ENCODE results near the gene C1orf226. TPM values are rescaled to one million over a fixed set of nuclear protein-coding genes. Genes with fewer than 3 reads are reported as not detected.

The C1orf226 gene
- total and polyA plus RNA-seq, 2 of the 8 experiments (the other 6 are each of a cell fraction or from before 2014, with no cell fraction given), result 8.2 to 18.8 TPM

DNA sequence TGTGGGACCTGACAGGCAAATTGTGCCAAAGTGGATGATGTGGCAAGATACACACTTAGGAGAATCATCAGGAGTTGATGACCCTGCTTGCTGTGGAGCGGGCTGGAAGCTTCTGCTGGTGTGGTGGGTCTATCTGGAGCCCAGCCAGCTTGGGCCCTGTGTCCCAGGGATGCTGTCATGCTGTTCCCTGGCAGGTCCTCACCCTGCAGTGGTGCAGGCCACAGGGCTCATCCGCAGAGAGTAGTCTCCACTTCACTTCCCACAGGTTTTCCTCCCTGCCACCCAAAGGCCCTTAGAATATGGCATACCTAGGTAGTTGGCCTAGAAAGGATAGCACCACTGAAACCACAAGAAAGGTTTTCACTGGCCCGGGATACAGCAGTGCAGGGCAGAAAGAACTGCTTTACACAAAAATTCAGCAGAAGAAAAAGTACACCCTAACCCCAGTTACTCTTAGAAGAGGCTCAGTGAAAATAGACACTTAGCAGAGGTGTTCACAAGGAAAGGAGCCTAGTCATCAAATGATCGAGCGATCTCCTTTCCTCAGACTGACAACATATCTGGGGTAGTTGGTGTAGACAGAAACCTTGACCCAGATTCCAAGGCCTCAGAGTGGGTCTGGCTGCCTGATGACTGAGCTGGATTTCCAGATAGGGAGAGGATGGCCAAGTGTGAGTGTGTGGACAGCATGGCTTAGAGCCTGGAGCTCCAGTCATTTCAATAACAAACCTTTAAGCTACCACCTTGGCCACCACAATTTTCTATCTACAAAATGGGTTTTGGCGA is 1.3 kb upstream of the C1orf226 start:
- Histone ChIP-seq H3K18ac (ENCODE audit: extremely low read depth, low read length) (no peak overlapping the region), H3K56ac (replicated peaks; ENCODE audit: insufficient read length, low read depth, low read length) (no peak overlapping the region), H2BK20ac (ENCODE audit: low read length) (no peak overlapping the region), H4K20me1 (replicated peaks in 1 of 2; ENCODE audit: control insufficient read depth in 1 of 2, insufficient read depth in 2 of 2, low read length in 2 of 2) (no peaks in the 10 kb centered on the region), H3K23ac (ENCODE audit: insufficient read length) (no peak overlapping the region), H3K79me2 (ENCODE audit: control insufficient read depth in 1 of 2, insufficient read depth in 2 of 2, low read length in 2 of 2) (no peaks in the 10 kb centered on the region), H3K4me2 (ENCODE audit: insufficient read depth in 1 of 2, low read depth in 2 of 2, low read length in 2 of 2) (no peak overlapping the region), H2BK12ac (ENCODE audit: low read depth, low read length) (no peak overlapping the region), H2BK120ac (replicated peaks; ENCODE audit: low read depth, low read length) (no peak overlapping the region), H3K9ac (replicated peaks in 1 of 4; ENCODE audit: extremely low read depth in 1 of 4, low read depth in 3 of 4, low read length in 3 of 4) (no peak overlapping the region; a peak in 1 of 7 replicates), H2AFZ (ENCODE audit: low read length) (no peak overlapping the region), H3K36me3 (ENCODE audit: control insufficient read depth in 2 of 4, insufficient read depth in 4 of 4, low read length in 3 of 4) (peaks cover 0 to 7% (median 2%) of the 10 kb centered on the region in 4 experiments; a peak in 1 of 8 replicates), H2AK5ac (ENCODE audit: low read depth, low read length) (no peak overlapping the region), H4K5ac (ENCODE audit: insufficient read length, low read depth, low read length) (no peak overlapping the region), H2BK5ac (ENCODE audit: low read depth, low read length) (no peak overlapping the region), H3K27ac (ENCODE audit: low read depth, low read length) (no peak overlapping the region), H3K27me3 (replicated peaks in 1 of 4; ENCODE audit: control insufficient read depth in 3 of 4, extremely low read depth in 1 of 4, insufficient read depth in 3 of 4, low read length in 3 of 4) (no peaks in the 10 kb centered on the region), H3K9me3 (ENCODE audit: insufficient read depth in 2 of 2, low read depth in 1 of 2, low read length in 1 of 2) (no peaks in the 10 kb centered on the region), H3K4me3 (ENCODE audit: extremely low read depth in 1 of 4, insufficient read depth in 2 of 4, low read depth in 3 of 4, low read length in 4 of 4) (no peak overlapping the region), H3K4me1 (replicated peaks in 1 of 4; ENCODE audit: control insufficient read depth in 3 of 4, insufficient read depth in 4 of 4, low read length in 3 of 4) (0 out of 7 replicates have a peak, but pooled peaks cover 0 to 1% (median 0%) of the 10 kb centered on the region in 4 experiments), H3K14ac (ENCODE audit: insufficient read length) (no peak overlapping the region), H3K79me1 (ENCODE audit: low read depth, low read length) (no peaks in the 10 kb centered on the region), H3K4ac (replicated peaks; ENCODE audit: insufficient read length, low read depth, low read length) (no peak overlapping the region), H4K91ac (replicated peaks; ENCODE audit: insufficient read length, low read length) (no peak overlapping the region), H4K8ac (ENCODE audit: extremely low read depth, insufficient read depth, low read length) (no peak overlapping the region), H3K23me2 (ENCODE audit: low read depth, low read length) (no peaks in the 10 kb centered on the region), H2BK15ac (ENCODE audit: low read length) (no peak overlapping the region)
- CTCF ChIA-PET (ENCODE audit: partially characterized antibody), result interaction anchor here (0.6 to 8.1 kb wide), 8 partner anchors 11 to 343 kb away, joined by 3 to 44 read pairs (median 4); no protein-coding TSS in a partner anchor
- DNase-seq (ENCODE audit: low read depth in 1 of 2, low spot score in 2 of 2) (no peak), FAIRE-seq (no peak)
- POLR2A ChIA-PET (ENCODE audit: partially characterized antibody), result interaction anchor here (2.0 kb wide), 1 partner anchor 8 kb away, joined by 6 read pairs; no protein-coding TSS in a partner anchor
- 88% methylated on average over 6 of the region's 6 CpGs; no CpG with 5 or more reads in 1 of the 2 experiments for WGBS, 2 experiments (ENCODE audit: extremely low coverage in 1 of 2, insufficient coverage in 1 of 2, insufficient read length in 1 of 2, insufficient replicate concordance in 2 of 2, low coverage in 1 of 2, low lambda C conversion rate in 2 of 2, missing lambda C conversion rate in 1 of 2)
- TF ChIP-seq PHF8 (conservative IDR thresholded peaks at IDR 0.05; ENCODE audit: low read depth, low read length), result no peak
- no peak for TF ChIP-seq CBX5 (IDR thresholded peaks at IDR 0.05; ENCODE audit: low read depth, low read length)
- TF ChIP-seq EP300 (IDR thresholded peaks at IDR 0.05; ENCODE audit: borderline replicate concordance in 1 of 2, low read depth in 2 of 2, low read length in 2 of 2), result no peak
- no peak for TF ChIP-seq JUN (IDR thresholded peaks at IDR 0.05; ENCODE audit: low read depth, low read length)
- TF ChIP-seq FOSL1 (IDR thresholded peaks at IDR 0.05; ENCODE audit: insufficient read depth, low read depth, low read length), result no peak
- TF ChIP-seq KDM1A (IDR thresholded peaks at IDR 0.05; ENCODE audit: borderline replicate concordance, low read length), result no peak
- TF ChIP-seq SAP30 (IDR thresholded peaks at IDR 0.05; ENCODE audit: insufficient read depth, insufficient replicate concordance, low read length), result no peak
- TF ChIP-seq CTBP2 (IDR thresholded peaks at IDR 0.05; ENCODE audit: borderline replicate concordance, insufficient read depth, insufficient read length, low read length), result no peak
- no peak for TF ChIP-seq TEAD4 (IDR thresholded peaks at IDR 0.05; ENCODE audit: low read depth, low read length)
- TF ChIP-seq TCF12 (IDR thresholded peaks at IDR 0.05; ENCODE audit: low read depth, low read length), result no peak
- TF ChIP-seq HDAC2 (IDR thresholded peaks at IDR 0.05; ENCODE audit: borderline replicate concordance in 1 of 2, low read depth in 2 of 2, low read length in 2 of 2), result no peak

Data from H1 (cell line).